ENCODE results near the gene PHYHIPL.

The PHYHIPL gene

GRCh38 chr10:59206204-59206720, 29.8 kb downstream of the PHYHIPL start:
- no peaks in the 10 kb centered on the region for H3K9me3 ChIP-seq (replicated peaks; ENCODE audit: insufficient read depth, low read length)
- no peak overlapping the region for H3K9ac ChIP-seq (ENCODE audit: low read length)
- no peaks in the 10 kb centered on the region for H4K20me1 ChIP-seq (ENCODE audit: insufficient read depth, low read length)
- H3K79me2 ChIP-seq (ENCODE audit: low read length): no peaks in the 10 kb centered on the region
- no peak for DNase-seq
- no peaks in the 10 kb centered on the region for H3K36me3 ChIP-seq (replicated peaks; ENCODE audit: insufficient read depth, low read length)
- H3K4me1 ChIP-seq (ENCODE audit: low read length): no peaks in the 10 kb centered on the region
- H3K4me3 ChIP-seq (ENCODE audit: low read length): no peak overlapping the region
- H3K27me3 ChIP-seq (replicated peaks; ENCODE audit: insufficient read depth, low read length): no peaks in the 10 kb centered on the region
- no peak overlapping the region for H3K27ac ChIP-seq (ENCODE audit: low read length)
- no peak overlapping the region for H3K4me2 ChIP-seq (ENCODE audit: low read depth, low read length)
- TF ChIP-seq EZH2 (optimal IDR thresholded peaks at IDR 0.05; ENCODE audit: low read depth, low read length): no peak
- no peak for TF ChIP-seq CTCF (IDR thresholded peaks at IDR 0.05; ENCODE audit: low read length)
- TF ChIP-seq EZH2phosphoT487 (IDR thresholded peaks at IDR 0.05; ENCODE audit: low read length): no peak
- no peak overlapping the region for H2AFZ ChIP-seq (ENCODE audit: low read length)
- H3F3A ChIP-seq (ENCODE audit: insufficient read depth, low read length): no peaks in the 10 kb centered on the region
- H3K9me2 ChIP-seq (replicated peaks; ENCODE audit: insufficient read depth, low read length): no peaks in the 10 kb centered on the region

- TF ChIP-seq EZH2 (optimal IDR thresholded peaks at IDR 0.05; ENCODE audit: low read depth, low read length) (no peak), EZH2phosphoT487 (IDR thresholded peaks at IDR 0.05; ENCODE audit: low read length) (no peak), CTCF (IDR thresholded peaks at IDR 0.05; ENCODE audit: low read length) (no peak)
- H3K4me1 ChIP-seq (ENCODE audit: low read length): no peaks in the 10 kb centered on the region
- H3K36me3 ChIP-seq (replicated peaks; ENCODE audit: insufficient read depth, low read length): no peaks in the 10 kb centered on the region
- no peaks in the 10 kb centered on the region for H4K20me1 ChIP-seq (ENCODE audit: insufficient read depth, low read length)
- H3K27me3 ChIP-seq (replicated peaks; ENCODE audit: insufficient read depth, low read length): no peaks in the 10 kb centered on the region
- H3K79me2 ChIP-seq (ENCODE audit: low read length): no peaks in the 10 kb centered on the region
- H3F3A ChIP-seq (ENCODE audit: insufficient read depth, low read length): no peaks in the 10 kb centered on the region
- no peak overlapping the region for H3K4me3 ChIP-seq (ENCODE audit: low read length)
- H3K4me2 ChIP-seq (ENCODE audit: low read depth, low read length): no peak overlapping the region
- no peak overlapping the region for H2AFZ ChIP-seq (ENCODE audit: low read length)
- H3K9me2 ChIP-seq (replicated peaks; ENCODE audit: insufficient read depth, low read length): no peaks in the 10 kb centered on the region
- no peak overlapping the region for H3K9ac ChIP-seq (ENCODE audit: low read length)
- DNase-seq: no peak
- H3K9me3 ChIP-seq (replicated peaks; ENCODE audit: insufficient read depth, low read length): no peaks in the 10 kb centered on the region
- H3K27ac ChIP-seq (ENCODE audit: low read length): no peak overlapping the region
These were observed 35.9 kb downstream of the PHYHIPL start for GRCh38 chr10:59212301-59212798.

- TF ChIP-seq CTCF (IDR thresholded peaks at IDR 0.05; ENCODE audit: low read length): no peak
- no peak for TF ChIP-seq EZH2 (optimal IDR thresholded peaks at IDR 0.05; ENCODE audit: low read depth, low read length)
- Histone ChIP-seq H2AFZ (ENCODE audit: low read length) (no peak overlapping the region), H3K4me2 (ENCODE audit: low read depth, low read length) (no peak overlapping the region), H3K27ac (ENCODE audit: low read length) (no peak overlapping the region), H3F3A (ENCODE audit: insufficient read depth, low read length) (no peaks in the 10 kb centered on the region), H3K4me1 (ENCODE audit: low read length) (no peaks in the 10 kb centered on the region), H3K9me3 (replicated peaks; ENCODE audit: insufficient read depth, low read length) (no peaks in the 10 kb centered on the region), H3K9me2 (replicated peaks; ENCODE audit: insufficient read depth, low read length) (no peaks in the 10 kb centered on the region), H3K4me3 (ENCODE audit: low read length) (no peak overlapping the region), H3K27me3 (replicated peaks; ENCODE audit: insufficient read depth, low read length) (no peaks in the 10 kb centered on the region), H3K79me2 (ENCODE audit: low read length) (no peaks in the 10 kb centered on the region), H3K9ac (ENCODE audit: low read length) (no peak overlapping the region), H3K36me3 (replicated peaks; ENCODE audit: insufficient read depth, low read length) (no peaks in the 10 kb centered on the region), H4K20me1 (ENCODE audit: insufficient read depth, low read length) (no peaks in the 10 kb centered on the region)
- DNase-seq: no peak
These were observed 37.7 kb downstream of the PHYHIPL start for GRCh38 chr10:59214160-59214559.

Data from MM.1S (cell line).